ENCODE data around the gene WWOX. TPM values are rescaled to one million over a fixed set of nuclear protein-coding genes. Genes with fewer than 3 reads are reported as not detected.

The WWOX gene
- total RNA-seq, 1 donor from 2014 or later: 28.2 TPM

DNA sequence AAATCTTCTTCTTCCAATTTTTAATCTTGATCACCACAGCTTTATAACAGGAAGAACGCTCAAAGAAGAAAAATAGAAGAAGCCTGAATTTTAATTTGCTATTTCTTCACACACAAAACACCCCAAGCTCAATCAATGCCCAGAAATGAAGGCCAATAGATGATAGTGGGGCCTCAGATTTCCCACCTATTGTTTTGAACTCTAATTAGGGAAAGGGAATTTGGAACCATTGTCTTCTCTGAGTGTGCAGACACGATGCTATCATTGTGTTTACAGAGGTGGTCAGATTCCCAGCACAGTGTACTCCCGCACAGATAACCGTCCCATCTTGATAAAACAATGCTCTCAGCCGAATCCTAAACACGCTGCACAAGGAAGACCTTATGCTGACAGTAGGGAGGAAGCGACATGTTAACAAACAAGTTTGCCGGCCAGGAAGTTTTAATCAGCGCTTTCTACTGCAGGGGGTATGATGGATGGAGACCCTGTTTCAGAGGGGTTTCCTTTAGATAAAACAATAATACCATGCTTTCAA lies 816.4 kb downstream of the WWOX start:
- Mint-ChIP-seq H3K36me3 (no peaks in the 10 kb centered on the region), H3K9me3 (peaks cover 8% of the 10 kb centered on the region), H3K27ac (no peak overlapping the region), H3K4me3 (no peak overlapping the region), H3K4me1 (ENCODE audit: unreplicated experiment) (peaks cover 22% of the 10 kb centered on the region), H3K27me3 (no peaks in the 10 kb centered on the region)
- DNase-seq (ENCODE audit: extremely low spot score, unreplicated experiment): no peak
- TF ChIP-seq, protein P1, sequence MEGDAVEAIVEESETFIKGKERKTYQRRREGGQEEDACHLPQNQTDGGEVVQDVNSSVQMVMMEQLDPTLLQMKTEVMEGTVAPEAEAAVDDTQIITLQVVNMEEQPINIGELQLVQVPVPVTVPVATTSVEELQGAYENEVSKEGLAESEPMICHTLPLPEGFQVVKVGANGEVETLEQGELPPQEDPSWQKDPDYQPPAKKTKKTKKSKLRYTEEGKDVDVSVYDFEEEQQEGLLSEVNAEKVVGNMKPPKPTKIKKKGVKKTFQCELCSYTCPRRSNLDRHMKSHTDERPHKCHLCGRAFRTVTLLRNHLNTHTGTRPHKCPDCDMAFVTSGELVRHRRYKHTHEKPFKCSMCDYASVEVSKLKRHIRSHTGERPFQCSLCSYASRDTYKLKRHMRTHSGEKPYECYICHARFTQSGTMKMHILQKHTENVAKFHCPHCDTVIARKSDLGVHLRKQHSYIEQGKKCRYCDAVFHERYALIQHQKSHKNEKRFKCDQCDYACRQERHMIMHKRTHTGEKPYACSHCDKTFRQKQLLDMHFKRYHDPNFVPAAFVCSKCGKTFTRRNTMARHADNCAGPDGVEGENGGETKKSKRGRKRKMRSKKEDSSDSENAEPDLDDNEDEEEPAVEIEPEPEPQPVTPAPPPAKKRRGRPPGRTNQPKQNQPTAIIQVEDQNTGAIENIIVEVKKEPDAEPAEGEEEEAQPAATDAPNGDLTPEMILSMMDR (conservative IDR thresholded peaks at IDR 0.05): no peak

DNA sequence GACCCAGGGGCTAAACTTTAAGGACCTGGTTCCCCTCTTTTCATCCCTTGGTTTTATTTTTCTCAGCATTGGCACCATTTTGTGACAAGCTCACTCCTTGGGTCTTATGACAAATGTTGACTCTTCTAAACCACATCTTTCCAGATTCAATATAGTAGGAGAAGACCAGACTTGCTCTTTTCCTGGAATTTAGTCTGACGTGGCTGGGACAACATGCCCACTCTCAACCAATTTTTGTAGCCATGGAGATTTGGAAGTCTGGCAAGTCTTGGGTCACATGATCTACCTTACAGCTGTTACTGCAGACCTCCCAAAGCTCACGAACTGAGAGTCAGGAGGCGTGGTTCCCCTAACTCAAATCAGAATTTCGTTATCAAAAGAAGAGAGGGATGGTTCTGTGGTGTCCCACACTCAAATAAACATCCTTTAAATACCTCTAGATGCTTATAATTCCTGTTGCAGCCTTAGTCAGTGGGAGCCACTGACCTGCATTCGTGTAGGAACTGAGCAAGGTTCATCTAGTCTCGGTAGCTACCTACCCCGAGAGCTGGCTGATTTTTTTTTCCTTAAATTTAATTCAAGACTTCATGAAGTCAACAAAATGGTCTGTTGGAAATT lies 817.6 kb downstream of the WWOX start:
- Mint-ChIP-seq H3K9me3 (peaks cover 17% of the 10 kb centered on the region), H3K36me3 (peaks cover 6% of the 10 kb centered on the region), H3K27ac (no peak overlapping the region), H3K27me3 (no peaks in the 10 kb centered on the region), H3K4me1 (ENCODE audit: unreplicated experiment) (peaks cover 22% of the 10 kb centered on the region), H3K4me3 (no peak overlapping the region)
- DNase-seq (ENCODE audit: extremely low spot score, unreplicated experiment): no peak
- TF ChIP-seq, protein P1 (conservative IDR thresholded peaks at IDR 0.05): no peak

DNA sequence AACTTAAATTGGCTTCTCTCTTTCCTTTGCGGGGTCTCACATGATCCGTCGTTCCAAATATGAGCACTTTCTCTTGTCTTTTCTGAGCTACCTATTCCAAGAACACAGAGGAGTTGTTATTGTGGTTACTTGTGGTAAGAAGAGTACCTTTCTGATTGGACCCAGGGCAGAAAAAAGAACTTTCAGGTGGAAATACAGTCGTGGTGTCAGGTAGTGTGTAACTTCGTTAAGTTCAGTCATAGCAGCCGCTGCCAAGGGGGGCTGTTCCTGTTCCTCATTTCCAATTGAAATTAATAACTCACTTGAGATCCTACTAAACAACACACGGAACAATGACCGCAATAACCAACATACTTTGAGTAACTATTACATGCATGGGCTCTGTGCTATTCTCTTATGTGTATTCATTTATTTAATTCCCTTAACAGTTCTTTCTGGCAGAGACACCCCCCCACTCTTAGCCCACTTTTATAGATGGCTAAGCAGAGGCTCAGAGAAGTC lies 819.4 kb downstream of the WWOX start:
- Mint-ChIP-seq H3K27ac (no peak overlapping the region), H3K36me3 (peaks cover 6% of the 10 kb centered on the region), H3K4me3 (no peak overlapping the region), H3K4me1 (ENCODE audit: unreplicated experiment) (peaks cover 22% of the 10 kb centered on the region), H3K9me3 (peaks cover 18% of the 10 kb centered on the region), H3K27me3 (no peaks in the 10 kb centered on the region)
- DNase-seq (ENCODE audit: extremely low spot score, unreplicated experiment): no peak
- TF ChIP-seq, protein P1 (conservative IDR thresholded peaks at IDR 0.05): no peak

DNA sequence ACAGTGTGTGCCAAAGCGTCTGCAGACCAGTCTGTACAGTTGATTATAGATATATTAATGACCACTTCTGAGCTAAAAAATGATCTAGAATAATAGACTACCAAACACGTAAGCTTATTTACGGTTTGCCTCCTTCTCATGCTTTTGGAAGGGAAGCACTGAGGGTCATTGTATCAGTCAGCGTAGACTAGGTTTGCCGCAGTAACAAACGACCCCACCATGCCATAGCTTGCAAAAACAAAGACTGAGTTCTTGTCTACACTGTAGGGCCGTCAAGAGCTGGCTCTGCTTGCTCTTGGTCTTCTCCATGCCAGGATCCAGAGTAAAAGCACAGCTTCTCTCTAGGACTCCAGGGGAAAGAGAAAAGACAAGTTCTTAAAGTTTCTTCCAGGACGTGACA lies 820.4 kb downstream of the WWOX start:
- Mint-ChIP-seq H3K36me3 (peaks cover 6% of the 10 kb centered on the region), H3K27ac (no peak overlapping the region), H3K9me3 (peaks cover 18% of the 10 kb centered on the region), H3K4me1 (ENCODE audit: unreplicated experiment) (peaks cover 26% of the 10 kb centered on the region), H3K4me3 (no peak overlapping the region), H3K27me3 (no peaks in the 10 kb centered on the region)
- DNase-seq (ENCODE audit: extremely low spot score, unreplicated experiment): no peak
- TF ChIP-seq, protein P1 (conservative IDR thresholded peaks at IDR 0.05): no peak

DNA sequence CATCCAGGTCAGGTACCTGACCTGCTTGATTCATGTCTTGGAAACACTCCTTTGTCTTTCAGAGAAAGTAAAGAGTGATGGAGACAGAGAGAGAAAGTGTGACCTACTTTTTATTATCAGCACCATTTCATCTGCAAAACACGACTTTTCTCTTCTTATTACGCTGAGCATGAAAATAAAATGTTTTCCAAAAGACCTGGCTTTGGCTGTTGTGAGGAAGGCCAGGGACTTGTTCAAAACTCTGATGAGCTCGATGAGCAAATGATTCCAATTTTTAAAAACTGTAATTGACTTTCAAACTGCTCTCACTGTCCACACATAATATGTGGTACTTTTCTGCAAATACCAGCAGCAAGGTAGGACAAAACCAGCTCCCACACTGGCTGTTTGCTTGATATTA lies 821.2 kb downstream of the WWOX start:
- H3K36me3 Mint-ChIP-seq: peaks cover 6% of the 10 kb centered on the region
- H3K4me1 Mint-ChIP-seq (ENCODE audit: unreplicated experiment): peaks cover 21% of the 10 kb centered on the region
- no peak overlapping the region for H3K27ac Mint-ChIP-seq
- TF ChIP-seq, protein P1 (conservative IDR thresholded peaks at IDR 0.05): no peak
- no peak overlapping the region for H3K4me3 Mint-ChIP-seq
- no peak for DNase-seq (ENCODE audit: extremely low spot score, unreplicated experiment)
- no peaks in the 10 kb centered on the region for H3K27me3 Mint-ChIP-seq
- H3K9me3 Mint-ChIP-seq: peaks cover 18% of the 10 kb centered on the region
